SK-N-SH treated with all-trans-retinoic acid at 6 μM for 48 hours (cell line): Measurements from ENCODE around the gene SRA1.

Experiments used
- ATAC-seq: fragments of 200-7000 bp; cut with Tn5 transposase; 3 replicates; pipeline ENCODE4 v1.9.1; 2020; ENCODE audit warnings: mild to moderate bottlenecking, moderate library complexity
- ARNTL ChIP-seq: fragments of 450-650 bp; formaldehyde crosslinking; IDR thresholded peaks from 2 replicates; pipeline ENCODE4 v1.5.0; 2020; ENCODE audit warnings: low read depth, mild to moderate bottlenecking, moderate library complexity, borderline replicate concordance
- BACH2 ChIP-seq: fragments of 250-450 bp; sonication (Bioruptor Pico); IDR thresholded peaks from 2 replicates; pipeline ENCODE4 v1.9.0; 2021; ENCODE audit warnings: mild to moderate bottlenecking, borderline replicate concordance
- CSDC2 ChIP-seq: fragments of 250-450 bp; sonication (Bioruptor Pico); IDR thresholded peaks from 2 replicates; pipeline ENCODE4 v1.5.0; 2020; ENCODE audit warnings: mild to moderate bottlenecking, moderate library complexity
- ESRRG ChIP-seq: fragments of 250-450 bp; sonication (Bioruptor Pico); IDR thresholded peaks from 2 replicates; pipeline ENCODE4 v1.6.1; 2021; ENCODE audit warnings: mild to moderate bottlenecking
- GLIS3 ChIP-seq: fragments of 250-450 bp; sonication (Bioruptor Pico); IDR thresholded peaks from 2 replicates; pipeline ENCODE4 v1.5.0; 2020; ENCODE audit warnings: mild to moderate bottlenecking, moderate library complexity
- ISL1 ChIP-seq: fragments of 250-450 bp; sonication (Bioruptor Pico); IDR thresholded peaks from 2 replicates; pipeline ENCODE4 v2.1.2; 2022; ENCODE audit warnings: mild to moderate bottlenecking, moderate library complexity
- OSR1 ChIP-seq: fragments of 250-450 bp; sonication (Bioruptor Pico); IDR thresholded peaks from 2 replicates; pipeline ENCODE4 v1.8.0; 2022; ENCODE audit warnings: moderate library complexity, mild to moderate bottlenecking, inconsistent platforms
- PPARA ChIP-seq: fragments of 250-450 bp; sonication (Bioruptor Pico); IDR thresholded peaks from 2 replicates; pipeline ENCODE4 v1.5.0; 2020; ENCODE audit warnings: mild to moderate bottlenecking, borderline replicate concordance
- RARB ChIP-seq: fragments of 250-450 bp; sonication (Bioruptor Pico); IDR thresholded peaks from 2 replicates; pipeline ENCODE4 v1.8.0; 2021; ENCODE audit warnings: mild to moderate bottlenecking, moderate library complexity
- SNAI2 ChIP-seq: fragments of 250-450 bp; sonication (Bioruptor Pico); IDR thresholded peaks from 2 replicates; pipeline ENCODE4 v1.5.0; 2020; ENCODE audit warnings: mild to moderate bottlenecking, moderate library complexity
- TCF4 ChIP-seq: fragments of 250-450 bp; sonication (Bioruptor Pico); IDR thresholded peaks from 2 replicates; pipeline ENCODE4 v1.8.0; 2021; ENCODE audit warnings: mild to moderate bottlenecking, moderate library complexity, borderline replicate concordance
- TOX ChIP-seq: fragments of 250-450 bp; sonication (Bioruptor Pico); IDR thresholded peaks from 2 replicates; pipeline ENCODE4 v1.8.0; 2021; ENCODE audit warnings: mild to moderate bottlenecking, moderate library complexity, borderline replicate concordance
- ZC3H10 ChIP-seq: fragments of 250-450 bp; sonication (Bioruptor Pico); IDR thresholded peaks from 2 replicates; pipeline ENCODE4 v1.5.1; 2021; ENCODE audit warnings: mild to moderate bottlenecking, moderate library complexity
- ZFP3 ChIP-seq: fragments of 250-450 bp; sonication (Bioruptor Pico); IDR thresholded peaks from 2 replicates; pipeline ENCODE4 v1.5.0; 2020; ENCODE audit warnings: mild to moderate bottlenecking, moderate library complexity
- ZFP30 ChIP-seq: fragments of 450-650 bp; formaldehyde crosslinking; IDR thresholded peaks from 2 replicates; pipeline ENCODE4 v1.5.0; 2022; ENCODE audit warnings: mild to moderate bottlenecking, moderate library complexity
- ZNF565 ChIP-seq: fragments of 450-650 bp; formaldehyde crosslinking; conservative IDR thresholded peaks from 2 replicates; pipeline ENCODE4 v1.5.0; 2020; ENCODE audit warnings: low read depth, mild to moderate bottlenecking, moderate library complexity
- ZNF70 ChIP-seq: fragments of 450-650 bp; formaldehyde crosslinking; IDR thresholded peaks from 2 replicates; pipeline ENCODE4 v1.5.0; 2020; ENCODE audit warnings: mild to moderate bottlenecking, moderate library complexity
- TF ChIP-seq, protein P1 (sequence below): fragments of 250-450 bp; sonication (Bioruptor Pico); IDR thresholded peaks from 2 replicates; pipeline ENCODE4 v1.5.1; 2020; ENCODE audit warnings: low read depth, mild to moderate bottlenecking, moderate library complexity
- TF ChIP-seq, protein P2 (sequence below): fragments of 250-450 bp; sonication (Bioruptor Pico); IDR thresholded peaks from 2 replicates; pipeline ENCODE4 v1.5.1; 2021; ENCODE audit warnings: mild to moderate bottlenecking, moderate library complexity
- TF ChIP-seq, protein P3 (sequence below): fragments of 250-450 bp; sonication (Bioruptor Pico); IDR thresholded peaks from 2 replicates; pipeline ENCODE4 v1.8.0; 2021; ENCODE audit warnings: low read depth, mild to moderate bottlenecking, moderate library complexity, borderline replicate concordance
- TF ChIP-seq, protein P4 (sequence below): fragments of 250-450 bp; sonication (Bioruptor Pico); IDR thresholded peaks from 2 replicates; pipeline ENCODE4 v1.5.0; 2020; ENCODE audit warnings: mild to moderate bottlenecking, moderate library complexity

SRA1 gene

DNA sequence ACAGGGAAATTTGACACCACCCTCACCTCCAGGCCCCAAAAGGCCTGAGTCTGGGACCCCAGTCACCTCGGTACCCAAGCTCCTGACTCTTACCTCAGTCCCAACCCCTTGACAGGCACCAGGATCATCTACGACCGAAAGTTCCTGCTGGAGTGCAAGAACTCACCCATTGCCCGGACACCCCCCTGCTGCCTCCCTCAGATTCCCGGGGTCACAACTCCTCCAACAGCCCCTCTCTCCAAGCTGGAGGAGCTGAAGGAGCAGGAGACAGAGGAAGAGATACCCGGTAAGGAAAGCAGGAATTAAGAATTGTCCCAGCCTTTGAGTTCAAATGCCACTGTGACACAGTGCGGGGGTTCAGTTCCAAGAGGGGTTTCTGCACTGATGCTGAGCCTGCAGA lies 8.5 kb downstream of the SRA1 start:
- no peak for ATAC-seq
- no peak for TF ChIP-seq ZFP3 (CRISPR knock-in tag)
- no peak for TF ChIP-seq TOX (CRISPR knock-in tag)
- no peak for TF ChIP-seq ZNF70
- TF ChIP-seq, protein P1, sequence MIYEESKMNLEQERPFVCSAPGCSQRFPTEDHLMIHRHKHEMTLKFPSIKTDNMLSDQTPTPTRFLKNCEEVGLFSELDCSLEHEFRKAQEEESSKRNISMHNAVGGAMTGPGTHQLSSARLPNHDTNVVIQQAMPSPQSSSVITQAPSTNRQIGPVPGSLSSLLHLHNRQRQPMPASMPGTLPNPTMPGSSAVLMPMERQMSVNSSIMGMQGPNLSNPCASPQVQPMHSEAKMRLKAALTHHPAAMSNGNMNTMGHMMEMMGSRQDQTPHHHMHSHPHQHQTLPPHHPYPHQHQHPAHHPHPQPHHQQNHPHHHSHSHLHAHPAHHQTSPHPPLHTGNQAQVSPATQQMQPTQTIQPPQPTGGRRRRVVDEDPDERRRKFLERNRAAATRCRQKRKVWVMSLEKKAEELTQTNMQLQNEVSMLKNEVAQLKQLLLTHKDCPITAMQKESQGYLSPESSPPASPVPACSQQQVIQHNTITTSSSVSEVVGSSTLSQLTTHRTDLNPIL (CRISPR knock-in tag): no peak
- TF ChIP-seq, protein P2, sequence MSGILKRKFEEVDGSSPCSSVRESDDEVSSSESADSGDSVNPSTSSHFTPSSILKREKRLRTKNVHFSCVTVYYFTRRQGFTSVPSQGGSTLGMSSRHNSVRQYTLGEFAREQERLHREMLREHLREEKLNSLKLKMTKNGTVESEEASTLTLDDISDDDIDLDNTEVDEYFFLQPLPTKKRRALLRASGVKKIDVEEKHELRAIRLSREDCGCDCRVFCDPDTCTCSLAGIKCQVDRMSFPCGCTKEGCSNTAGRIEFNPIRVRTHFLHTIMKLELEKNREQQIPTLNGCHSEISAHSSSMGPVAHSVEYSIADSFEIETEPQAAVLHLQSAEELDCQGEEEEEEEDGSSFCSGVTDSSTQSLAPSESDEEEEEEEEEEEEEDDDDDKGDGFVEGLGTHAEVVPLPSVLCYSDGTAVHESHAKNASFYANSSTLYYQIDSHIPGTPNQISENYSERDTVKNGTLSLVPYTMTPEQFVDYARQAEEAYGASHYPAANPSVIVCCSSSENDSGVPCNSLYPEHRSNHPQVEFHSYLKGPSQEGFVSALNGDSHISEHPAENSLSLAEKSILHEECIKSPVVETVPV: no peak
- no peak for TF ChIP-seq OSR1 (CRISPR knock-in tag)
- TF ChIP-seq ISL1: no peak
- TF ChIP-seq, all 23 proteins: peak for 0

DNA sequence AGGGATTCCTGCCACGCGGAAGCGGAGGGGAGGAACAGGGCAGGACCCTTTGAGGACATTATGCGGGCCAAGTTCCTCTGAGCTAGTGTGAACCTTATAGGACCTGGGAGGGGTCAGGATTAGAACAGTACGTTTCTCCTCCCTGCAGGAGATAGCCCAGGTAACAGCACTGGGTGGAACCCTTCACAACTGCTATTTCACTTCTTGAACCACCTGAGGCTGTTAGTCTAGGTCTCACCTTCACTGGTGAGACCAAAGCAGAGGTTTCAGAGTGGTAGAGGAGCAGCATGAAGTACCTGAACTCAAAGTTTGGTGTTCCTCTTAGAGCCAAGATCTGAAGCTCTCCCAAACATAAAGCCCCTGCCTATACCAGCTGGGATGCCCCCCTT lies 9.0 kb downstream of the SRA1 start:
- no peak for TF ChIP-seq ZNF70
- TF ChIP-seq ZFP30: no peak
- TF ChIP-seq CSDC2 (CRISPR knock-in tag): no peak
- no peak for ATAC-seq

DNA sequence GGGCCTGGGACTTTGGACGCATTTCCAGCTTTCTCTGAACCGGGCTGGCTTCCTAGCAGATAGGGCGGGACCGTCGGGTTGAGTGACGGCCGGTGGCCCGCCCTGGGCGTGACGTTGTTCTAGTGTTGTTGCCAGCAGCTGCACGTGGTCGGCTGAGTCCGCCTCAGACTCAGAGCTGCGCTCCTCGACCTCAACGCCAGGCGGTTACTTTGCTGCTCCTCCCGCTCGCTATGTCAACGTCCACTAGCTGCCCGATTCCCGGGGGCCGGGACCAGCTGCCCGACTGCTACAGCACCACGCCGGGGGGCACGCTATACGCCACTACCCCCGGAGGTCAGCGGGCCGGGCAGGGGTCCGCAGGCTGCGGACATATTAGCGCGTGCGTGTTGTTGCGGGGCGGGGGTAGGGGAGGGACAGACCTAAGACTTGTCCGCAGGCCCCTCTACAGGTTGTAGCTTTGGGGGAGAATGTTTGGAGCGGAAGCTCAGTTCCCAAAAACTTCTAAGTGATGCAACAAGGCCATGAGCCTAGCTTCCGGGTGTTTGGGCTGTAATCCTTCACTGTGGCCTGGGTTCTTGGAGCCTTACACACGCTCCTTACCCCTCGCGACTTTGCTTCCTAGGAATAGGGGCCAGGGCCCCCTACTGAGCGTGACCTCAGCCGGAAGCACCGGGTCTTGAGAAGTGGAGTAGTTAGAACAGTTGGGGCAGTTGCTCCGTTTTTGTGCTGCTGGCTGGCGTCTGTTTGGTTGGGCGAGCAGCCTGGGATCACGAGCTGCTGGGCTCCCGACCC lies 9.6 kb downstream of the SRA1 start, which contains the start of gene EIF4EBP3:
Gene EIF4EBP3, plus strand, starts transcription at position 155 of the 792 bp plus-strand sequence. Its CDS starts 76 bp downstream, at position 231.
- ATAC-seq: peak; percentile 92
- TF ChIP-seq, protein P2: no peak
- TF ChIP-seq, protein P3, sequence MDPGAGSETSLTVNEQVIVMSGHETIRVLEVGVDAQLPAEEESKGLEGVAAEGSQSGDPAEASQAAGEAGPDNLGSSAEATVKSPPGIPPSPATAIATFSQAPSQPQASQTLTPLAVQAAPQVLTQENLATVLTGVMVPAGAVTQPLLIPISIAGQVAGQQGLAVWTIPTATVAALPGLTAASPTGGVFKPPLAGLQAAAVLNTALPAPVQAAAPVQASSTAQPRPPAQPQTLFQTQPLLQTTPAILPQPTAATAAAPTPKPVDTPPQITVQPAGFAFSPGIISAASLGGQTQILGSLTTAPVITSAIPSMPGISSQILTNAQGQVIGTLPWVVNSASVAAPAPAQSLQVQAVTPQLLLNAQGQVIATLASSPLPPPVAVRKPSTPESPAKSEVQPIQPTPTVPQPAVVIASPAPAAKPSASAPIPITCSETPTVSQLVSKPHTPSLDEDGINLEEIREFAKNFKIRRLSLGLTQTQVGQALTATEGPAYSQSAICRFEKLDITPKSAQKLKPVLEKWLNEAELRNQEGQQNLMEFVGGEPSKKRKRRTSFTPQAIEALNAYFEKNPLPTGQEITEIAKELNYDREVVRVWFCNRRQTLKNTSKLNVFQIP (CRISPR knock-in tag): no peak
- TF ChIP-seq ZC3H10 (CRISPR knock-in tag) (no peak), OSR1 (CRISPR knock-in tag) (no peak), GLIS3 (CRISPR knock-in tag) (no peak), ZFP30 (no peak), ARNTL (CRISPR knock-in tag) (no peak), RARB (CRISPR knock-in tag) (no peak)
- TF ChIP-seq, protein P4, sequence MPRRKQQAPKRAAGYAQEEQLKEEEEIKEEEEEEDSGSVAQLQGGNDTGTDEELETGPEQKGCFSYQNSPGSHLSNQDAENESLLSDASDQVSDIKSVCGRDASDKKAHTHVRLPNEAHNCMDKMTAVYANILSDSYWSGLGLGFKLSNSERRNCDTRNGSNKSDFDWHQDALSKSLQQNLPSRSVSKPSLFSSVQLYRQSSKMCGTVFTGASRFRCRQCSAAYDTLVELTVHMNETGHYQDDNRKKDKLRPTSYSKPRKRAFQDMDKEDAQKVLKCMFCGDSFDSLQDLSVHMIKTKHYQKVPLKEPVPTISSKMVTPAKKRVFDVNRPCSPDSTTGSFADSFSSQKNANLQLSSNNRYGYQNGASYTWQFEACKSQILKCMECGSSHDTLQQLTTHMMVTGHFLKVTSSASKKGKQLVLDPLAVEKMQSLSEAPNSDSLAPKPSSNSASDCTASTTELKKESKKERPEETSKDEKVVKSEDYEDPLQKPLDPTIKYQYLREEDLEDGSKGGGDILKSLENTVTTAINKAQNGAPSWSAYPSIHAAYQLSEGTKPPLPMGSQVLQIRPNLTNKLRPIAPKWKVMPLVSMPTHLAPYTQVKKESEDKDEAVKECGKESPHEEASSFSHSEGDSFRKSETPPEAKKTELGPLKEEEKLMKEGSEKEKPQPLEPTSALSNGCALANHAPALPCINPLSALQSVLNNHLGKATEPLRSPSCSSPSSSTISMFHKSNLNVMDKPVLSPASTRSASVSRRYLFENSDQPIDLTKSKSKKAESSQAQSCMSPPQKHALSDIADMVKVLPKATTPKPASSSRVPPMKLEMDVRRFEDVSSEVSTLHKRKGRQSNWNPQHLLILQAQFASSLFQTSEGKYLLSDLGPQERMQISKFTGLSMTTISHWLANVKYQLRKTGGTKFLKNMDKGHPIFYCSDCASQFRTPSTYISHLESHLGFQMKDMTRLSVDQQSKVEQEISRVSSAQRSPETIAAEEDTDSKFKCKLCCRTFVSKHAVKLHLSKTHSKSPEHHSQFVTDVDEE (CRISPR knock-in tag): no peak
- TF ChIP-seq, protein P1 (CRISPR knock-in tag): no peak
- TF ChIP-seq, all 23 proteins: peak for 0

DNA sequence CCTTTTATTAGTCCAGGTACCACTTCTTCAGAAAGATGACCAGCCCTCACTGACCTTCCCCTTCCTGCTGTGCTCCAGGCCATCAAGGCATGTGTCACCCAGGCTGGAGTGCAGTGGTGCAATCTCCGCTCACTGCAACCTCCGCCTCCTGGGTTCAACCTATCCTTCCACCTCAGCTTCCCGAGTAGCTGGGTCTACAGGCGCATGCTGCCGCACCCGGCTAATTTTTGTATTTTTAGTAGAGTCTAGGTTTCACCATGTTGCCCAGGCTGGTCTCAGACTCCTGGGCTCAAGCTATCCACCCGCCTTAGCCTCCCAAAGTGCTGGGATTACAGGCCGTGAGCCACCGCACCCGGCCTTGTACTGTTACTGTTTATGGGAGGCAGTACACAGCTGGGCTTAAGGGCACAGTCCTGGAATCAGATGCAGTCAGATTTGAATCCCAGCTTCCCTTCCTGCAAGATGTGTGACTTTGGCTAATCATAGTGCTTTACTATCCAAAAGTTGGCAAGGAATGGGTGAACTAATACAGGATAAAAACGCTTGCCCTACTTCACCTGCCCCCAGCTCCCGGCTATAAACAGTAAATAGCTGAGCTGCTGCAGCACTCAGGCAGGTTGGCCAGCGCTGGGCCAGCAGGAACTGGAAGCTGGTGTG lies 10.3 kb downstream of the SRA1 start:
- peak; percentile 8; the same call in 2 of the 3 replicates for ATAC-seq
- TF ChIP-seq GLIS3 (CRISPR knock-in tag): no peak
- TF ChIP-seq ZNF70: no peak
- TF ChIP-seq OSR1 (CRISPR knock-in tag): no peak
- TF ChIP-seq ISL1: no peak
- TF ChIP-seq PPARA: no peak
- no peak for TF ChIP-seq ESRRG (CRISPR knock-in tag)
- TF ChIP-seq TCF4 (CRISPR knock-in tag): no peak
- no peak for TF ChIP-seq ZFP3 (CRISPR knock-in tag)
- TF ChIP-seq, protein P4 (CRISPR knock-in tag): no peak
- no peak for TF ChIP-seq BACH2 (CRISPR knock-in tag)
- no peak for TF ChIP-seq SNAI2 (CRISPR knock-in tag)
- TF ChIP-seq ZNF565: no peak
- TF ChIP-seq ARNTL (CRISPR knock-in tag): no peak
